Neural crest cell (in vitro differentiated cells): Measurements from ENCODE around the gene CIPC. TPM values are rescaled to one million over a fixed set of nuclear protein-coding genes. Genes with fewer than 3 reads are reported as not detected.

Experiments used
- DNase-seq: peaks from one replicate; pipeline ENCODE4 v3.0.0; 2021; ENCODE audit warnings: low read depth, mixed read lengths, low spot score
- H3K27ac Mint-ChIP-seq: one replicate; pipeline ENCODE4 v1.8.0; 2021; ENCODE audit warnings: mild to moderate bottlenecking, mixed read lengths; ENCODE audit not compliant: unreplicated experiment
- H3K27me3 Mint-ChIP-seq: 2 replicates; pipeline ENCODE4 v1.8.0; 2021; ENCODE audit warnings: low read depth, mild to moderate bottlenecking, mixed read lengths
- H3K36me3 Mint-ChIP-seq: 2 replicates; pipeline ENCODE4 v1.8.0; 2021; ENCODE audit warnings: low read depth, mild to moderate bottlenecking, mixed read lengths
- H3K4me1 Mint-ChIP-seq: 2 replicates; pipeline ENCODE4 v1.8.0; 2021; ENCODE audit warnings: mixed read lengths
- H3K4me3 Mint-ChIP-seq: one replicate; pipeline ENCODE4 v1.8.0; 2021; ENCODE audit warnings: mild to moderate bottlenecking, mixed read lengths
- H3K9me3 Mint-ChIP-seq: 2 replicates; pipeline ENCODE4 v1.8.0; 2021; ENCODE audit warnings: mixed read lengths
- total RNA-seq: library from RNA; stranded (reverse); gene quantifications from 2 replicates; pipeline ENCODE4 v1.2.1, GENCODE V29; 2021
- TF ChIP-seq, protein P1 (sequence below): fragments of 200-600 bp; sonication (generic); conservative IDR thresholded peaks from 2 replicates; pipeline ENCODE4 v1.5.0; 2021; ENCODE audit warnings: antibody characterized with exemption, mild to moderate bottlenecking

Gene CIPC
- total RNA-seq, 1 donor from 2014 or later, result 28.7 TPM

DNA sequence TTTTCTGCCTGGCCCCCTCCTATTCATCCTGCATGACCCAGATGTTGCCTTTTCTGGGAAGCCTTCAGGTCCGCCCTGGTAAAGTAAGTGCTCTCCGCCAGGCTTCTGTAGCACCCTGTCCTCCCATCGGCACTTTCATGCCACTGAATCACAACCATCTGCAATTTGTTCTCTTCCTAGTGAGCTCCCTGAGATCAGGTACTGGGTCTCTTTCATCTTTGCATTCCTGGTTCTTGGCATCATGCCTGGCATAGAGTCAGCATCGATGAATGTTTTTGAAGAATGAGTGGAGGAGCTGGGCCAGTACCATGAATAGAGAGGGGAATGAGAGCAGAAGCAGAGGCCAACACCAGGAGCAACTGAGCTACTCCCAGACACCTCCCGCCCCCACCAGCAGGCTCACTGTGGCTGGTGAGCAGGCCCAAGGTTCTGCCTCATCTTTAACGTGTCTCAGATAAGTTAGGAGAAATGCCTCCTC lies 30.4 kb downstream of the CIPC start:
- no peak overlapping the region for H3K4me3 Mint-ChIP-seq
- no peak overlapping the region for H3K27ac Mint-ChIP-seq
- TF ChIP-seq, protein P1, sequence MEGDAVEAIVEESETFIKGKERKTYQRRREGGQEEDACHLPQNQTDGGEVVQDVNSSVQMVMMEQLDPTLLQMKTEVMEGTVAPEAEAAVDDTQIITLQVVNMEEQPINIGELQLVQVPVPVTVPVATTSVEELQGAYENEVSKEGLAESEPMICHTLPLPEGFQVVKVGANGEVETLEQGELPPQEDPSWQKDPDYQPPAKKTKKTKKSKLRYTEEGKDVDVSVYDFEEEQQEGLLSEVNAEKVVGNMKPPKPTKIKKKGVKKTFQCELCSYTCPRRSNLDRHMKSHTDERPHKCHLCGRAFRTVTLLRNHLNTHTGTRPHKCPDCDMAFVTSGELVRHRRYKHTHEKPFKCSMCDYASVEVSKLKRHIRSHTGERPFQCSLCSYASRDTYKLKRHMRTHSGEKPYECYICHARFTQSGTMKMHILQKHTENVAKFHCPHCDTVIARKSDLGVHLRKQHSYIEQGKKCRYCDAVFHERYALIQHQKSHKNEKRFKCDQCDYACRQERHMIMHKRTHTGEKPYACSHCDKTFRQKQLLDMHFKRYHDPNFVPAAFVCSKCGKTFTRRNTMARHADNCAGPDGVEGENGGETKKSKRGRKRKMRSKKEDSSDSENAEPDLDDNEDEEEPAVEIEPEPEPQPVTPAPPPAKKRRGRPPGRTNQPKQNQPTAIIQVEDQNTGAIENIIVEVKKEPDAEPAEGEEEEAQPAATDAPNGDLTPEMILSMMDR, result no peak
- H3K27me3 Mint-ChIP-seq, result peaks cover 55% of the 10 kb centered on the region
- no peak for DNase-seq
- H3K4me1 Mint-ChIP-seq, result peaks cover 11% of the 10 kb centered on the region
- no peaks in the 10 kb centered on the region for H3K9me3 Mint-ChIP-seq
- no peaks in the 10 kb centered on the region for H3K36me3 Mint-ChIP-seq

GRCh38 chr14:77130386-77130785 lies 32.3 kb downstream of the CIPC start:
- peaks cover 58% of the 10 kb centered on the region for H3K27me3 Mint-ChIP-seq
- TF ChIP-seq, protein P1, result no peak
- H3K27ac Mint-ChIP-seq, result no peak overlapping the region
- no peak overlapping the region for H3K4me3 Mint-ChIP-seq
- no peaks in the 10 kb centered on the region for H3K9me3 Mint-ChIP-seq
- H3K36me3 Mint-ChIP-seq, result no peaks in the 10 kb centered on the region
- peaks cover 2% of the 10 kb centered on the region for H3K4me1 Mint-ChIP-seq
- DNase-seq, result no peak

GRCh38 chr14:77131206-77131605 lies 33.1 kb downstream of the CIPC start:
- no peaks in the 10 kb centered on the region for H3K36me3 Mint-ChIP-seq
- no peak overlapping the region for H3K4me3 Mint-ChIP-seq
- peaks cover 51% of the 10 kb centered on the region for H3K27me3 Mint-ChIP-seq
- no peak for DNase-seq
- H3K4me1 Mint-ChIP-seq, result no peaks in the 10 kb centered on the region
- no peak overlapping the region for H3K27ac Mint-ChIP-seq
- no peaks in the 10 kb centered on the region for H3K9me3 Mint-ChIP-seq
- TF ChIP-seq, protein P1, result no peak

- Mint-ChIP-seq H3K36me3 (no peaks in the 10 kb centered on the region), H3K27me3 (peaks cover 48% of the 10 kb centered on the region), H3K4me3 (no peak overlapping the region), H3K4me1 (no peaks in the 10 kb centered on the region), H3K9me3 (no peaks in the 10 kb centered on the region), H3K27ac (no peak overlapping the region)
- TF ChIP-seq, protein P1, result no peak
- no peak for DNase-seq
Measured at GRCh38 chr14:77131871-77132486, 33.9 kb downstream of the CIPC start.

GRCh38 chr14:77133720-77134338 lies 35.8 kb downstream of the CIPC start:
- H3K27me3 Mint-ChIP-seq, result peaks cover 54% of the 10 kb centered on the region
- TF ChIP-seq, protein P1, result no peak

More at GRCh38 chr14:77133720-77134338, 35.8 kb downstream of the CIPC start:
- no peak overlapping the region for H3K27ac Mint-ChIP-seq
- peaks cover 4% of the 10 kb centered on the region for H3K4me1 Mint-ChIP-seq
- H3K36me3 Mint-ChIP-seq, result no peaks in the 10 kb centered on the region
- no peaks in the 10 kb centered on the region for H3K9me3 Mint-ChIP-seq
- H3K4me3 Mint-ChIP-seq, result no peak overlapping the region
- DNase-seq, result peak; percentile 73
